Activated naive CD4-positive, alpha-beta T cell treated with anti-CD3 and anti-CD28 coated beads, Interleukin-2, amount 10 ng/mL, durations not matched to agents 5 hours and 36 hours (primary cell): ENCODE data around the gene CX3CR1. TPM values are rescaled to one million over a fixed set of nuclear protein-coding genes. Genes with fewer than 3 reads are reported as not detected.

Experiments
- total RNA-seq, 2 experiments: library from RNA; stranded (reverse); gene quantifications; one replicate each; pipeline ENCODE4 v1.2.3, GENCODE V29; 2021

CX3CR1 gene, protein sequence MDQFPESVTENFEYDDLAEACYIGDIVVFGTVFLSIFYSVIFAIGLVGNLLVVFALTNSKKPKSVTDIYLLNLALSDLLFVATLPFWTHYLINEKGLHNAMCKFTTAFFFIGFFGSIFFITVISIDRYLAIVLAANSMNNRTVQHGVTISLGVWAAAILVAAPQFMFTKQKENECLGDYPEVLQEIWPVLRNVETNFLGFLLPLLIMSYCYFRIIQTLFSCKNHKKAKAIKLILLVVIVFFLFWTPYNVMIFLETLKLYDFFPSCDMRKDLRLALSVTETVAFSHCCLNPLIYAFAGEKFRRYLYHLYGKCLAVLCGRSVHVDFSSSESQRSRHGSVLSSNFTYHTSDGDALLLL
- total RNA-seq = under 1 TPM; 0.83 to 0.89 TPM

DNA sequence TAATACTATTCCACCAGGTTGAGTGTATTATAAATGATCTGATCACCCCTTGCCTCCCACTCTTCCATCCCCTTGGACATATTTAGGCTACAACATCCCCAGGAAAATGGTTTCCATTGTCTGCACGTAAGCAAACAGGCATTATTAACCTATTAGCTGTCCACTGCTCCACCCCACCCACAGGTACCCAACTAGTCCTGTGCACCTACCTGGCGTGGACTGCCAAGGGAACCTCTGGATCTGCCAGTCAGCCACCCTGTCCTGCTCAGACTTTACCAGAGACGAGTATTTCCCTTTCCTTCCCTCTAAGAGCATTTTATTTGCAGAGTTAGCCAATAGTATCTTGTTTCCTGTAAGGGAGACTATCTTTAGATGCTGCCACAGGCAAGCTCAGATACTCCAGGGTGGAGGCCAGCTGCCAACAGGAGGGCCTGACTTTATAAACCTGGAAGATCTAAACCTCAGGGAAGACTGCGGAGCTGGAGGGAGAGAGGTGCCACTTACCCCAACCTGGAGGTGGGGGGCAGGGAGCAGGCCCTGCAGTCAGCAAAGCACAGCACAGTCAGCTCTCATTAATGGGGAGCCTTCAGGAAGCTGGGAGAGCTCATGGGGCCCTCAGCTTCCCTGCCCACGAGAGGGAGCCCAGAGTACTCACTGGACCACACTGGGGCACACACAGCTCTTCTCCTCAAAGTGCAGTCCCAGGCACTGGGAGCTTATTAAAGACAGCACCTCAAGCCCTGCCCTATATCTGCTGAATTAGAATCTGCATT is at the start of gene CX3CR1:
CX3CR1 (minus strand) TSS at position 292 of the 773 bp plus-strand sequence. CDS start 13,527 bp downstream, outside the sequence.

DNA sequence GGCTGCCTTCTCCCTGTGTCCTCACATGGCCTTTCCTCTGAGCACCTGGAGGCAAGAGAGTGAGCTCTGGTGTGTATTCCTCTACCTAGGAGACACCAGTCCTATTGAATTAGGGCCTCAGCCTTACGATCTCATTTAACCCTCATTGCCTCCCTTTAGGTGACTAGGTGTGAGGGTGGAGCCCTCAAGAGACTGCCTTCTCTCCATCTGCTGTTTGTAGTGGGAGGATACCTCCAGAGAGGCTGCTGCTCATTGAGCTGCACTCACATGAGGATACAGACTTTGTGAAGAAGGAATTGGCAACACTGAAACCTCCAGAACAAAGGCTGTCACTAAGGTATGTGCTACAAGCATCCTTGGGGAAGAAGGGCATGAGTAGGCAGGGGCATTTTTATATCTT is 49.7 kb upstream of the CX3CR1 start, which contains the start of gene CCR8:
CCR8 (plus strand) TSS at position 217 of the 400 bp plus-strand sequence. CDS start 2,623 bp downstream, outside the sequence.

Other genes with a start within 250 kb of the CX3CR1 start
- under 1 TPM in 1 of 2 experiments, not detected in 1; 0.03 TPM for gene SCN11A, start 228.1 kb downstream of the CX3CR1 start, total RNA-seq
- 10 to 100 TPM; 37.0 to 37.5 TPM for gene WDR48, start 228.0 kb downstream of the CX3CR1 start, total RNA-seq
- 10 to 100 TPM; 34.8 to 37.1 TPM for gene GORASP1, start 172.4 kb downstream of the CX3CR1 start, total RNA-seq
- 1 to 10 TPM; 2.2 to 2.7 TPM for gene TTC21A, start 172.4 kb downstream of the CX3CR1 start, total RNA-seq
- 10 to 100 TPM; 19.9 to 21.5 TPM for gene CSRNP1, start 126.4 kb downstream of the CX3CR1 start, total RNA-seq
- gene XIRP1, start 87.4 kb downstream of the CX3CR1 start, total RNA-seq = not detected
- gene CCR8, start 49.7 kb upstream of the CX3CR1 start, total RNA-seq = under 1 TPM; 0.36 to 0.76 TPM
- 10 to 100 TPM; 38.2 to 38.6 TPM for gene SLC25A38, start 103.3 kb upstream of the CX3CR1 start, total RNA-seq
- gene RPSA, start 126.7 kb upstream of the CX3CR1 start, total RNA-seq = 1,000 to 10,000 TPM; 1,873 to 1,984 TPM
- not detected for gene MOBP, start 187.6 kb upstream of the CX3CR1 start, total RNA-seq